H4 (cell line): ENCODE measurements around the gene P3H2. TPM values are rescaled to one million over a fixed set of nuclear protein-coding genes. Genes with fewer than 3 reads are reported as not detected.

Experiments used
- DNase-seq: peaks from one replicate; pipeline ENCODE4 v3.0.0-alpha.2; 2015; ENCODE audit warnings: low spot score
- total RNA-seq: library from RNA; depleted of rRNA; stranded (reverse); fragments of >200 nt; shearing (Covaris generic); gene quantifications from 2 replicates; pipeline ENCODE4 v1.2.3, GENCODE V29; 2014

Gene P3H2
- total RNA-seq, 1 experiment from 2014 or later: 22.7 TPM

DNA sequence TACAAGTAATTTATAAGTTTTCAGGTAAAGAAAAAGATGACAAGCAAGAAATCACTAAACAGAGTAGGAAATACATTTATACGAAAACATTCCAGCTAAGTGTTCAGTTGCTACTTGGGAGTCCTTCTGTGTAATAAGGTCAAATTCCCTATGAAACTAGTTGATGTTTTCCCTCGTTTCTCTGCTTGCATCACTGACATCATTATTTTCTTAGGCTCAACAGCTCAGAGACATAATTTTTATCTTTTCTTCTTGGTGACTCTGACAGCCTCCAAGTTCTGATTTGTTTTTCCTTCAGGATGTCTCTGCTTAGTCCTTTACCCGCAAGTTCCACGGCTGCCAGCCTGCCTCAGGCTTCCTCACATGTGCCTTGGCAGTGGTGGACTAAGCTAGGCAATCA, 173.6 kb downstream of the P3H2 start:
- DNase-seq: no peak

DNA sequence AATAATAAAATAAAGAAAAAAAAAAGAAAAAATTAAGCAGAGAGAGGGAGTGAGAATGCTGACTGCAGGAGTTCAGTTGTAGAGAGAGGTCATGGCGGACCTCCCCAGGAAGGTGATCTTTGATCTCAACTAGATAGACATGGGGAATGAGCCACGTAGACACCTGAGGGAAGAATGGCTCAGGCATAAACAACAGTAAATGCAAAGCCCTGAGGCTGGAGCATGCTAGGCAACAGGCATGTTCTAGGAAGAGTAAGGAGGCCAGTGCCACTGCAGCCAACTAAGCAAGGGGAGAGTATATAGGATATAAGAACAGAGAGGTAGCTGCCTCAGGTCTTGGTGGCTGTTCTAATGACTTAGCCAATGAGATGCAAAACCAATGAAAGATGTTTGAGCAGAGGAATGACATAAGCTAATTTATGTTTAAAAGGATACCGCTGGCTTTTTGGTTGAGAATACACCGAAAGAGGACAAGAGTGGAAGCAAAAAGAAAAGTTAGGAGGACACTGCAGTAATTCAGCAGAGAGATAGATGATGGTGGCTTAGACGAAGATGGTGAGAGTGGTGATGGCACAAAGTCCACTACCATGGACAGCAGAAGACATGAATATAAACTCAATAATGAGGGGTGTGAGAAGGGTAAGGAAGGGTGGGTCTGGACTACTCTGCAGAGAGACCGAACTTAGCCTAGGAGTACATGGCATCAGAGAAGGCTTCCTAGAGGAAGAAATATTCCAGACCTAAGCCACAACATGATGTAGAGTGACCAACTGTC, 174.6 kb downstream of the P3H2 start:
- DNase-seq: no peak

DNA sequence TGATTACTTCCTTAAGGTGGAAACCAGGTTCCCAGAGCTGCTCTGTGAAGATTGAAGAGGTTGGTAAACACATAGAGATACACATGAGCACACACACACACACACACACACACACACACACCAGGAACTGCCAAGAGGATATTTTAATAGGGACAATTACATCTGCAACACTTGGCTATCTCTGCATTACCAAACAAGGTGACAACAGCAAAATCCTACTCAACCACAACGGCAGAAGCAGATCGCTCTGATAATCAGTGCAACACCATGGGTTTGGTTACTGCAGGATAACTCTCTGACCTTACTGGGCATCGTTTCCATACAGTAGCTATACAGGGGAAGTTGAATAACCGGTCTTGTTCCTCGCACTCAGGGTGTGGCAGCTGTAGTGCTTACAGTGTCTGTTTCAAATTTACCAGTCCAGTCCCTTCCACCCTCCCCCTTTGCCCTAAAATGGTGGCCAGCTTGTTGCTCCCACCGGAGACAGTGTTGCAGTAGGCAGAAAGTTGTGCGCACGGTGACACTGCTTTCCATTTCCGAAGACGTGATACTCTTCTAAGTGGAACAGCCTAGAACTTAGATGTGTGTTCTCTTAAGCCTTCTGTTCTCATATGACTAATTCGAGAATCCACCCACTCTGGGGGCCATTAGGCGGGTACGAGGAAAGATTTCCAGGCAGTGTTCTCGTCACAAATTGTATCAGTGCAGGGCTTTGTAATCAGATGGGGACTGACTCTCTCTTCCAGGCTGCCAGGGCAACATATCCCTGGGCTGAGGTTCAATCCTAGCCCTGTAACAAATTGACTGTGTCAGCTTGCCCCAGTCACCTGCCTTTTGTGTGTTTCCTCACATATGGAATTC, 176.2 kb downstream of the P3H2 start:
- DNase-seq: no peak

DNA sequence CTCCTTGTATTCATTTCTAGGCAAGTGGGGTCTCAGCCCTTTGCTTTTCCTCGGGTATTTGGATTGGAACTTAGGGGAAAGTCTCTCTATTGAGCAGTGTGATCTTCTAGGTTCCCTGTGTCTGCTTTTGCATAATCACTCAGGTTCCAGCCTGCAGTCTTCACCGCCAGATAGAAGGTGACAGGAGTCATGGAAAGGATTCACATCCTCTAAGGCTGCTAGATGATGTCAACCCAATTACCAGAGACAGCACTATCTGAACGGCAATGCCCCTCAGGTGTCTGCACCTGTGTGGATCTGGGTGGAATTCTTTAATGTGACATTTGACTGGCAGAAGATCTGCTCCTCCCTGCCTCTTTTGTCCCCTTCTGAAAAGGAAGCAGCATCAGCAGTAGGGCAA, 177.7 kb downstream of the P3H2 start:
- no peak for DNase-seq

DNA sequence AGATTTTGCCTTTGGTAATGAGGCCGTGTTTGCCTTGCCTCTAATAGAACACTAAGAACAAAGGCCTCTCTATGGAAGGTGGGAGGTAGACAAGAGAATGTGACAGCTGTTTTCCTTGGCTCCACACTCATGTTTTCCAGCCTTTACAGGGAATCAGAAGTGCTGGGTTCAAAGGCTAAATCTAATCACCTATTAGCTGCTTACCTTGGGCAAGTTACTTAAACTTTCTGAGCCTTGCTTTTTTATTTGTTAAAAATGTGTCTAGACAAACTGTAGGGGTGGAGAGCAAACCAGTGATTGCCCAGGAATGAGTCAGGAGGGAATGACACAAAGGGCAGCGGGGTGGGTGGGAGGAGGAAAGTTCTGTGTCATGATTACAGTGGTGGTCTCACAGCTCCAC, 179.0 kb downstream of the P3H2 start:
- DNase-seq: no peak

GRCh38 chr3:189941125-189941524, 179.6 kb downstream of the P3H2 start:
- DNase-seq: no peak

- peak; percentile 96 for DNase-seq
These were observed 183.2 kb downstream of the P3H2 start for GRCh38 chr3:189937302-189938127.

- no peak for DNase-seq
These were observed 184.3 kb downstream of the P3H2 start for GRCh38 chr3:189936201-189936945.

DNA sequence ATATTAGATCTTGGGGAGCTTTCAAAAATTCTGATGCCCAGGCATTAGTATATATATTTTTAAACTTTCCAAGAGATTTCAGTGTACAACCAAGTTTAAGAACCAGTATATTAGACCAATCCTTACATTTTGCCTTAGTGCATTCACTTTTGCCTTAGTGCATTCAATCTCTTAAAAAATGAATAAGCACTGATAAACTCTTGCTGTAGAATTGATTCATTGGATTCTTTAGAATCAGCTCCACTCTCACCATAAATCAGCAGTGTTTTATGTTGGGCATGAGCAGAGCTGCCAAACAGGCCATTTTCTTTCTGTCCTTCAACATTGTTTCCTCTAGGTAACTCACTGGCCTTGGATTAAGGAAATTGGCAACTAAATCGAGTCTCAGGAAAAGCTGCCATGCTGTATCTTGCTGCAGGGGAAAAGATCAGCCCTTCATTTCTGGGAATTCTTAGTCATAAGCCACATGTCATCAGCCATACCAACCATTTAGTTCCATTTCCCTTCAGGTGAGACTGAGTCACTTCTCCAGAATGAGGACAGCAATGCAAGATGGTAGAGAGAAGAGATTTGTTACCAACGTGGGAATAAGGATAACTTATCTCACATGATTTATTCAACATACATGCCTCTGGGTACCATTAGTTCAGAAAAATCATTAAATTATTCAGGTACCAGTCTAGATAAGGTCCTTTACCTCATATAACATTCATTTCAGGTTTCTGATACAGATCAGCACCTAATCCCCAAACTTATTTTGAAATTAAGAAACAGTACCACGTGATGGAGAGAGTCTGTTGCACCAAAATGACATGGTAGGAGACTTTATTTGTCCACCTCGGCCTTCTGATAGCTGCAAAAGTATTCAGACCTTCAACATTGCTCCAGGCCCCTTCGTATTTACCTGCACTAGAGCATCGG, 192.5 kb downstream of the P3H2 start:
- peak; percentile 31 for DNase-seq

GRCh38 chr3:189921770-189922169, 198.9 kb downstream of the P3H2 start:
- DNase-seq: no peak

GRCh38 chr3:189914799-189915198, 205.9 kb downstream of the P3H2 start:
- DNase-seq: peak; percentile 65

GRCh38 chr3:189911001-189911400, 209.7 kb downstream of the P3H2 start:
- DNase-seq: no peak

DNA sequence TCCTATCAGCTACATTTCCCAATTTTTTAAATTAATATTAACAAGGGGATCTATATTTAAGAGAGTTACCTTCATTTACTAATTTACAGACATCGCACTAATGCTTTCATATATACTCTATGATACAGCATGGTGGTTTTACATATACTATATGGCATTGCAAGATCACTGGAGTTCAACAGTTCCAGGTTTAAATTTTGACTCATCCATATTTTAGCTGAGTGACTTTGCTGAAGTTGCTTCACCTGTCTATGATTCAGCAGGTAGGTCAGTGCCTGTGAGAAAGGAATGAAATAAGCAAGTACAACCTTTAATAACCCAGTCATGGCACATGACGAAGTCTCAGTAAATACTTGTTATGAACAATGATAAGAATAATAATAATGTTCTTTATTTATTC, 211.1 kb downstream of the P3H2 start:
- DNase-seq: no peak

GRCh38 chr3:189909139-189909538, 211.6 kb downstream of the P3H2 start:
- DNase-seq: no peak

DNA sequence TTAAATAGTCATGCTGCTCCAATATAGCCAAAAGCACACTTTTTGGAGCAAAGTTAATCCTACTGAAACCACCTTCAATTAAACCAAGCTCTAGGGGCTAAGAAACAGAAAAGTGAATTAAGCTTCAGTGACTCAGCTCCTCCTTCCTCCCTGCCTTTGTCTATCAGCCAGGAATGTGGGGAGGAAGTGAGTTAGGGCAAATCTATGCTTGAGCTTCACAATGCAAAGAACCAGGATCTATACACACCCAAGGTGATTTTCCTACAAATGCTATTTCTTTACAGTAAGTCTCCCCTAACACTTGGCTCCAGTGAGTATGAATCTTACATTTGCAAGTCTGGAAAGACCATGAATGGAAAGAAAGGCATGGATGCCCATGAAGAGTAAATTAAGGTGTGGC, 212.1 kb downstream of the P3H2 start:
- DNase-seq: no peak

DNA sequence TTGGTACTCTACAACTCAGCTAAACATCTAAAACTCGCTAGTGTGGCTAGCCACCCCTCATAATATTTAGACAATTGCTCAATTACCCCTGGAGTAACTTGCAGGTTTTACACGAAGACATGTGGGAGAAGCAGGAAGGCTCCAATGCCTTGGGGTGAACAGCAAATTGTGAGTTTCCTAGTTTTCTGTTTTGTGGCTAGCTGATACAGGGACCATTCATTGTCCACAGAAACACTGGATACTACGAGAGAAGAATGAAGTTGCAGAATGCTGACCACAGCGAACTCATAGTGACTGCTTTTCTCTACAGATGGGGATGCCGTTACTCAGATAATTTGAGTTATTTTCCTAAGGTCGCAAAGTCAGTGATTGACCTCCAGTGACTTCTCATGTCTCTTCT, 212.9 kb downstream of the P3H2 start:
- no peak for DNase-seq
